ENCODE measurements around the gene CTPS2.
"Not testable (repeated sequence)": the region's sequence is repeated elsewhere in the genome, so short reads cannot be mapped to it uniquely, and the experiment has no call there.

Gene CTPS2

GRCh38 chrX:16604337-16604736 is 108.1 kb downstream of the CTPS2 start:
- ChIA-PET POLR2A (ENCODE audit: low non-redundant PET) (no interaction called here), CTCF (no interaction called here)
- no peak for DNase-seq (ENCODE audit: low spot score)
- no peak for TF ChIP-seq CTCF (conservative IDR thresholded peaks at IDR 0.05; ENCODE audit: low read depth)
- H3K27ac ChIP-seq = no peak overlapping the region

GRCh38 chrX:16603822-16604221 is 108.6 kb downstream of the CTPS2 start:
- H3K27ac ChIP-seq = no peak overlapping the region
- CTCF ChIA-PET = no interaction called here
- TF ChIP-seq CTCF (conservative IDR thresholded peaks at IDR 0.05; ENCODE audit: low read depth) = no peak
- POLR2A ChIA-PET (ENCODE audit: low non-redundant PET) = no interaction called here
- DNase-seq (ENCODE audit: low spot score) = no peak

GRCh38 chrX:16603235-16603634 is 109.2 kb downstream of the CTPS2 start:
- POLR2A ChIA-PET (ENCODE audit: low non-redundant PET); CTCF ChIA-PET; H3K27ac ChIP-seq; DNase-seq (ENCODE audit: low spot score): not testable (repeated sequence)

- no peak for DNase-seq (ENCODE audit: low spot score)
- POLR2A ChIA-PET (ENCODE audit: low non-redundant PET) = no interaction called here
- CTCF ChIA-PET = no interaction called here
- no peak overlapping the region for H3K27ac ChIP-seq
- TF ChIP-seq CTCF (conservative IDR thresholded peaks at IDR 0.05; ENCODE audit: low read depth) = no peak
Observed at GRCh38 chrX:16601885-16602284, 110.6 kb downstream of the CTPS2 start.

- no peak for TF ChIP-seq CTCF (conservative IDR thresholded peaks at IDR 0.05; ENCODE audit: low read depth)
- CTCF ChIA-PET = no interaction called here
- DNase-seq (ENCODE audit: low spot score) = no peak
- POLR2A ChIA-PET (ENCODE audit: low non-redundant PET) = no interaction called here
- no peak overlapping the region for H3K27ac ChIP-seq
Observed at GRCh38 chrX:16594490-16594889, 118.0 kb downstream of the CTPS2 start.

GRCh38 chrX:16593801-16594200 is 118.7 kb downstream of the CTPS2 start:
- no peak overlapping the region for H3K27ac ChIP-seq
- no peak for DNase-seq (ENCODE audit: low spot score)
- POLR2A ChIA-PET (ENCODE audit: low non-redundant PET) = no interaction called here
- no peak for TF ChIP-seq CTCF (conservative IDR thresholded peaks at IDR 0.05; ENCODE audit: low read depth)
- CTCF ChIA-PET = no interaction called here

- ChIA-PET POLR2A (ENCODE audit: low non-redundant PET) (no interaction called here), CTCF (no interaction called here)
- DNase-seq (ENCODE audit: low spot score) = no peak
- no peak for TF ChIP-seq CTCF (conservative IDR thresholded peaks at IDR 0.05; ENCODE audit: low read depth)
- H3K27ac ChIP-seq = no peak overlapping the region
Observed at GRCh38 chrX:16592194-16592770, 120.2 kb downstream of the CTPS2 start.
